Stomach (tissue), 4 donors: ENCODE results near the gene PDCD7.

Experiments
- CTCF ChIP-seq, 7 experiments: fragments of 450-650 bp in 4 of 7; fragments of 200-600 bp in 3 of 7; sonication (generic) in 3 of 7; IDR thresholded peaks; one replicate each; pipeline ENCODE4 v1.5.1; 2016 to 2019; ENCODE audit warnings: antibody characterized with exemption in 7 of 7, control low read depth in 2 of 7, mild to moderate bottlenecking in 1 of 7
- EP300 ChIP-seq: sonication (generic); formaldehyde crosslinking; IDR thresholded peaks from one replicate; pipeline ENCODE4 v1.6.1; 2017; ENCODE audit warnings: antibody characterized with exemption

DNA sequence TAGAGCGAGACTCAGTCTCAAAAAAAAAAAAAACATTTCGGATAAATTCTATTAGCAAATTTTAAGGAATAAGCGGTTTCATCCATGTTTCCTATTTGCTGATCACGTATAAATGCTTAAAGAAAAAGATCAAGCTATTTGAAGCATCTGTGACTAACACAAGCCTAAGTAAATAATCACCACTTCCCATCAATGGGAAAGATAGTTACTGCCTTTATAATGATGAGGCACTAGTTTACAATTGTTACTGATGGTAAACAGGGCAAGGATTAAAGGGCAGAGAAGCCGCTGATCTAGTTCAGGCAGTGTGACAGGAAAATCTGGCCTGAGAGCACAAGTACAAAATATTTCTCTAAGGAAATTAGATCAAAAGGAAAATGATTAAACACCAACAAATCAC lies 37.8 kb upstream of the PDCD7 start:
- no peak for TF ChIP-seq CTCF (IDR thresholded peaks at IDR 0.05)
- no peak for TF ChIP-seq EP300
